ENCODE data around the gene ARHGAP4. TPM values are rescaled to one million over a fixed set of nuclear protein-coding genes. Genes with fewer than 3 reads are reported as not detected.

The ARHGAP4 gene
- total and polyA plus RNA-seq, 7 donors: 8.4 to 122 (median 17.3) TPM

DNA sequence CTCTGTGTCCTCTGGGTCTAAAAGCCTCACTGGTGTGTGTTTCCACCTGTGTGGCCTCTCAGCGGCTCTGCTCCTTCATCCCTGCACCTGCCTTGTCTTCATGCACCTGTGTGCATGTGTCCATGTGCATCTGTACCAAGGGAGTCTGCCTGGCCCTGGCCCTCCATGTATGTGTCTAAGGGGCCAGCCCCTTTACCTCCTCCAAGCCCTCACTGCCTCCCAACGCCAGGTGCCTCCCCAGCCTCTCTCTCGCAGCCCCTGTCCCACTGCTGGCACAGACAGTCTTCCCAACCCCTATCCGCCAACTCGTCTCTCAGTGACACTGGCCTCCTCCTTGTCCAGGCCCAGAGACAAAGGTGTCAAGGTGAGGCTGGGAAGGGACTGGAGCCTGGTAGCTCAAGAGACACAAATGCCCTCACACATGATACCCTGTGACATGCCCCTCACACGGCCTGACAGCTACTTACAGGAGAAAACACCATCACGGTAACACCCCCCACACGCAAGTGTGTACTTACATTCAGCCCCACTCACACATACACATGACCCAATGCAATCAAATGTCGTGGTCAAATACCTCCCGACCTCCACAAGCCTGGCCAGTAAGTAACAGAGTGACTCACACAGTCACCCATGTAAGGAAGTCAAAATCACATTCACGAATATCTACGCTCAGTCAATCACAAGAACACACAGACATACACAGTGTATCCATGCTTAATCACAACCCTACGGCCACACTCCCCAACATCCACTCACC, 51.5 kb downstream of the ARHGAP4 start:
- no peaks in the 10 kb centered on the region for H3K4me1 ChIP-seq
- no peaks in the 10 kb centered on the region for H3K36me3 ChIP-seq
- no peak overlapping the region for H3K4me3 ChIP-seq
- TF ChIP-seq, protein P1, sequence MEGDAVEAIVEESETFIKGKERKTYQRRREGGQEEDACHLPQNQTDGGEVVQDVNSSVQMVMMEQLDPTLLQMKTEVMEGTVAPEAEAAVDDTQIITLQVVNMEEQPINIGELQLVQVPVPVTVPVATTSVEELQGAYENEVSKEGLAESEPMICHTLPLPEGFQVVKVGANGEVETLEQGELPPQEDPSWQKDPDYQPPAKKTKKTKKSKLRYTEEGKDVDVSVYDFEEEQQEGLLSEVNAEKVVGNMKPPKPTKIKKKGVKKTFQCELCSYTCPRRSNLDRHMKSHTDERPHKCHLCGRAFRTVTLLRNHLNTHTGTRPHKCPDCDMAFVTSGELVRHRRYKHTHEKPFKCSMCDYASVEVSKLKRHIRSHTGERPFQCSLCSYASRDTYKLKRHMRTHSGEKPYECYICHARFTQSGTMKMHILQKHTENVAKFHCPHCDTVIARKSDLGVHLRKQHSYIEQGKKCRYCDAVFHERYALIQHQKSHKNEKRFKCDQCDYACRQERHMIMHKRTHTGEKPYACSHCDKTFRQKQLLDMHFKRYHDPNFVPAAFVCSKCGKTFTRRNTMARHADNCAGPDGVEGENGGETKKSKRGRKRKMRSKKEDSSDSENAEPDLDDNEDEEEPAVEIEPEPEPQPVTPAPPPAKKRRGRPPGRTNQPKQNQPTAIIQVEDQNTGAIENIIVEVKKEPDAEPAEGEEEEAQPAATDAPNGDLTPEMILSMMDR (IDR thresholded peaks at IDR 0.05): no peak
- no peak for TF ChIP-seq POLR2AphosphoS5 (IDR thresholded peaks at IDR 0.05)
- no peak for TF ChIP-seq EP300 (IDR thresholded peaks at IDR 0.05)
- no peak for TF ChIP-seq POLR2A (IDR thresholded peaks at IDR 0.05)
- H3K9me3 ChIP-seq: no peaks in the 10 kb centered on the region
- 84 to 88% methylated on average over 13 of the region's 13 CpGs for WGBS, 2 donors
- H3K27me3 ChIP-seq: peaks cover 3 to 18% (median 9%) of the 10 kb centered on the region in 3 donors
- DNase-seq: no peak
- intact Hi-C loops (cut with DNase I): no loop called here
- H3K27ac ChIP-seq: no peak overlapping the region

DNA sequence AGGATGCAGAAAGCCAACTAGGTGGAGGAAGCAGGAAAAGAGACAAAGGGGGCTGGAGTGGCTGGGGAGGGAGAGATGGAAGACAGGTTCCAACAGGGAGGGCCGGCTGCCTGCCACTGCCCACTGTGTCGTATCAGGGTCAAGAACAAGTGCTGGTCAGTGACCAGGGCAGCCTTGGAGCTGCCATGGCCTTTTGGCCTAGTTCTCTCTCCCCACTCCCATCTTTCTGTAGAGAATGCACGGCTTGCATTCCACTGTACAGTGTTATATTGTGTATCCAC, 52.0 kb downstream of the ARHGAP4 start:
- no peak overlapping the region for H3K4me3 ChIP-seq
- no peak for DNase-seq
- H3K4me1 ChIP-seq: no peaks in the 10 kb centered on the region
- H3K27me3 ChIP-seq: peaks cover 0 to 13% (median 7%) of the 10 kb centered on the region in 3 donors
- WGBS, 2 donors: 50 to 53% methylated on average over 3 of the region's 3 CpGs
- TF ChIP-seq EP300 (IDR thresholded peaks at IDR 0.05): no peak
- TF ChIP-seq POLR2A (IDR thresholded peaks at IDR 0.05): no peak
- no peak for TF ChIP-seq POLR2AphosphoS5 (IDR thresholded peaks at IDR 0.05)
- TF ChIP-seq, protein P1 (IDR thresholded peaks at IDR 0.05): no peak
- no peak overlapping the region for H3K27ac ChIP-seq
- intact Hi-C loops (cut with DNase I): no loop called here
- no peaks in the 10 kb centered on the region for H3K36me3 ChIP-seq
- no peaks in the 10 kb centered on the region for H3K9me3 ChIP-seq

DNA sequence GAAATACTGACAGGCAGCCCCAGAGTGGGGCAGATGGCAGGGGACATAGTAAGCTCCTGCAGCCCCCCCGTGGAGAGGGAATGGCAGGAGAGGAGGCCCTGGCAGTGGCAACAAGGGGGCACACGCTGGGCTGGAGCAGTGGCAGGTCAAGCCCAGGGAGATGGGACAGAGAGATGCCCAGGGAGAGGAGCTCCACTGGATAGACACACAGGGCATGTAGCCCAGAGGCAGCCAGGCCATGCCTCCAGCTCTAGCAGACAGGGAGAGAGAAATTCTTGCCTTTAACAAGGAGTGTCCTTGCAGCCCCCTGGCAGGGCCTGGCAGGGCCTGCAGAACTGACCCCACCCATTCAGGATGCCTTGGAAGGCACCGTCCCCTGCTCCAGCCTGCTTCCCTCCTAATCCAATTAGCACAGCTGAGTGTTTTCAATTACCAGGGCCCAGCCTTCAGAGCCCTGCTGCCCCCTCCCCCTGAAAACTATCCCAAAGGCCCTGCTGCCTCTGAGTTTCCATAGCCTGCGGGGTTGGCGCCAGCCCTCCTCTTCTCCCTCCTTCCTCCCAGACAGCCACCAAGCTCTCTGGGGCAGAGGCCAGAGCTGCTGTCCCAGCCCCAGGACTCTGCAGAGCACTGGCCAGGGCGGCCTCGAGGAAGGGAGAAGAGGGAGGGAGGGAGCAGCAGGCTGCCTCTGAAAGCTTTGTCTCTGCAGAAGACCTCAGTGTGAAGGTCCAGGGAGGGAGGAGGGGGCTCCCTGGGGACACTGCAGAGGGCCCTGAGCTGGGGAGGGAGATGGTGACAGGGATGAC, 52.6 kb downstream of the ARHGAP4 start:
- Histone ChIP-seq H3K27ac (no peak overlapping the region), H3K9me3 (no peaks in the 10 kb centered on the region), H3K36me3 (no peaks in the 10 kb centered on the region), H3K4me1 (no peaks in the 10 kb centered on the region), H3K27me3 (peaks cover 0 to 7% (median 7%) of the 10 kb centered on the region in 3 donors), H3K4me3 (no peak overlapping the region)
- whole genome bisulfite sequencing, 2 donors: 32 to 36% methylated on average over 7 of the region's 7 CpGs
- intact Hi-C loops (cut with DNase I): no loop called here
- DNase-seq: no peak
- TF ChIP-seq POLR2A (IDR thresholded peaks at IDR 0.05) (no peak), EP300 (IDR thresholded peaks at IDR 0.05) (no peak), POLR2AphosphoS5 (IDR thresholded peaks at IDR 0.05) (no peak)
- TF ChIP-seq, protein P1 (IDR thresholded peaks at IDR 0.05): no peak

DNA sequence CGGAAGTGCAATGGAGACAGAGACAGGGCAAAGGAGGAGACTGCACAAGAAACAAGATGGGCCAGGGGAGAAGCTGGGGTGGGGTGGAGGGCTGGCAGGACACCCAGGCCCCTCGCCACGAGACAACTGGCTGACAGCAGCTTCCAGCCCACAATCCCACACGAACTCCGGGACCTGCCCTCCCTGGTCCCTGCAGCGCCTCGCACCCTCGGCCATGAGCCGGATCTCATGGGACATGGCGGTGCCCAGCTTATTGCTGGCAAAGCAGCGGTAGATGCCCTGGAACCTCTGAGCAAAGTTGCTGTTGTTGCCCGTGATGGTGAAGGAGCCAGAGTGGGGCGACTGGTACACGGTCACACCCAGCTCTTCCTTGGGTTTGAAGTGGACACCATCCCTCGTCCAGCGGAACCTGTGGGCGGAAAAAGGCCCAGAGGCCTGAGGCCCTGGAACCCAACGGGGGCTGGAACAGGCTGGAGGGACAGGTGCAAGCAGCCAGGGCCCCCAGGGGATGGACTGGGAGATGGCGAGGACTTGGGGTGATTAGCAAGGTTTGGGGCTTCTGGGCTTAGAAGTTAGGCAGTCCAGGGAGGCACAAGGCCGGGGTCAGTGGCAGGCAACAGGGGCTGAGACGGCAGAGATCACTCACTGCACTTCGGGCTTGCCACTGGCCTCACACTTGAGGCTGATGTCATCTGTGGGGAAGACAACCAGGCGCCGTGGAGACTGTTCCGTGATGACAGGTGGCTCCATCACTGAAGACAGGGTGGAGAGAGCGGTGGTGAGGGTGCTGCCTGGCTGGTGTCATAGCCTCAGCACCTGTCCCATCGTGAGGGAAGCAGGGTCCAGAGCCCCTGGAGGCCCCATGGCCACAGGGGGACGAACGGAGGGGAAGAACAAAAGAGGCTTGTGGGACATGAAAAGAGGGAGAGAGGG, 53.9 kb downstream of the ARHGAP4 start:
- no peaks in the 10 kb centered on the region for H3K9me3 ChIP-seq
- DNase-seq: no peak
- intact Hi-C loops (cut with DNase I): no loop called here
- H3K27ac ChIP-seq: no peak overlapping the region
- H3K27me3 ChIP-seq: peaks cover 0 to 7% (median 0%) of the 10 kb centered on the region in 3 donors
- TF ChIP-seq POLR2AphosphoS5 (IDR thresholded peaks at IDR 0.05): no peak
- TF ChIP-seq, protein P1 (IDR thresholded peaks at IDR 0.05): no peak
- no peak for TF ChIP-seq EP300 (IDR thresholded peaks at IDR 0.05)
- TF ChIP-seq POLR2A (IDR thresholded peaks at IDR 0.05): no peak
- no peaks in the 10 kb centered on the region for H3K36me3 ChIP-seq
- H3K4me1 ChIP-seq: no peaks in the 10 kb centered on the region
- H3K4me3 ChIP-seq: no peak overlapping the region
- 71 to 80% methylated on average over 29 of the region's 29 CpGs for WGBS, 2 donors
